ENCODE data around the gene ACTRT2.

DNA sequence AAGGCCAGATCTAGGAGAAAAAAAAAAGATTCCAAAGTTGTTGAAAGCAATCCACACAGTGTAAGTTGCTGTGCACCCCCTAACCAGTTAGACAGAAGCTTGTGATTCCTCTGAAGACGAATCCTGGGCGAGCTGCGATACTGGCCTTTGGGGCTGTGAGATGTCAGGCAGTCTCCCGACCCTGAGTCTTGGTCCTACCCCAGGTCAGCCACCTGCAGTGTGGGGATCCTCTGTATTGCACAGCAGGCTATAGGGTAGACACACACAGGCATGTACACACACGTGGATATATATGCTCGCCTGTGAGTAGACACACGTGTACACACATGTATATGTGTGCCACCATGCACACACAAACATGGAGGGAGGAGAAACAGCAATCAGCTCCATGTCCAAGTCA is 12.9 kb downstream of the ACTRT2 start:
- TF ChIP-seq, protein P1, sequence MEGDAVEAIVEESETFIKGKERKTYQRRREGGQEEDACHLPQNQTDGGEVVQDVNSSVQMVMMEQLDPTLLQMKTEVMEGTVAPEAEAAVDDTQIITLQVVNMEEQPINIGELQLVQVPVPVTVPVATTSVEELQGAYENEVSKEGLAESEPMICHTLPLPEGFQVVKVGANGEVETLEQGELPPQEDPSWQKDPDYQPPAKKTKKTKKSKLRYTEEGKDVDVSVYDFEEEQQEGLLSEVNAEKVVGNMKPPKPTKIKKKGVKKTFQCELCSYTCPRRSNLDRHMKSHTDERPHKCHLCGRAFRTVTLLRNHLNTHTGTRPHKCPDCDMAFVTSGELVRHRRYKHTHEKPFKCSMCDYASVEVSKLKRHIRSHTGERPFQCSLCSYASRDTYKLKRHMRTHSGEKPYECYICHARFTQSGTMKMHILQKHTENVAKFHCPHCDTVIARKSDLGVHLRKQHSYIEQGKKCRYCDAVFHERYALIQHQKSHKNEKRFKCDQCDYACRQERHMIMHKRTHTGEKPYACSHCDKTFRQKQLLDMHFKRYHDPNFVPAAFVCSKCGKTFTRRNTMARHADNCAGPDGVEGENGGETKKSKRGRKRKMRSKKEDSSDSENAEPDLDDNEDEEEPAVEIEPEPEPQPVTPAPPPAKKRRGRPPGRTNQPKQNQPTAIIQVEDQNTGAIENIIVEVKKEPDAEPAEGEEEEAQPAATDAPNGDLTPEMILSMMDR (IDR thresholded peaks at IDR 0.05), result no peak
- TF ChIP-seq POLR2A (IDR thresholded peaks at IDR 0.05), result no peak
